DOHH2 (cell line): ENCODE data around the gene GRM2.
A peak's percentile ranks its signal among the peaks of the same experiment; 100 is the strongest.

Source experiments
- H3F3A ChIP-seq: fragments of 200-600 bp; sonication (generic), shearing (Covaris generic); 2 replicates; pipeline ENCODE4 v1.6.0; 2016; ENCODE audit warnings: antibody characterized with exemption, mild to moderate bottlenecking; ENCODE audit not compliant: control insufficient read depth, insufficient read depth
- H3K27ac ChIP-seq: fragments of 200-600 bp; sonication (generic); 2 replicates; pipeline ENCODE4 v1.5.1; 2014; ENCODE audit warnings: low read depth, mild to moderate bottlenecking, low read length, moderate library complexity
- H3K27me3 ChIP-seq: fragments of 200-600 bp; sonication (generic); 2 replicates; pipeline ENCODE4 v1.6.1; 2014; ENCODE audit warnings: mild to moderate bottlenecking, low read length, mixed read lengths; ENCODE audit not compliant: control insufficient read depth
- H3K36me3 ChIP-seq: fragments of 200-600 bp; sonication (generic); 2 replicates; pipeline ENCODE4 v1.6.1; 2014; ENCODE audit warnings: mild to moderate bottlenecking, low read length, moderate library complexity, mixed read lengths; ENCODE audit not compliant: control insufficient read depth
- H3K4me1 ChIP-seq: fragments of 200-600 bp; sonication (generic); 2 replicates; pipeline ENCODE4 v1.6.1; 2014; ENCODE audit warnings: mild to moderate bottlenecking, low read length, mixed read lengths; ENCODE audit not compliant: control insufficient read depth
- H3K4me2 ChIP-seq: fragments of 200-600 bp; sonication (generic); 2 replicates; pipeline ENCODE4 v1.6.0; 2014; ENCODE audit warnings: mild to moderate bottlenecking, low read length, moderate library complexity
- H3K4me3 ChIP-seq: fragments of 200-600 bp; sonication (generic); 2 replicates; pipeline ENCODE4 v1.5.1; 2014; ENCODE audit warnings: mild to moderate bottlenecking, low read length, mixed read lengths
- H3K79me2 ChIP-seq: fragments of 200-600 bp; sonication (generic); 2 replicates; pipeline ENCODE4 v1.6.1; 2014; ENCODE audit warnings: mild to moderate bottlenecking, low read length, mixed read lengths; ENCODE audit not compliant: control insufficient read depth
- H3K9me2 ChIP-seq: fragments of 200-600 bp; sonication (generic); replicated peaks from 2 replicates; pipeline ENCODE4 v1.6.1; 2014; ENCODE audit warnings: mild to moderate bottlenecking, low read length, mixed read lengths; ENCODE audit not compliant: control insufficient read depth
- H3K9me3 ChIP-seq: fragments of 200-600 bp; sonication (generic); 2 replicates; pipeline ENCODE4 v1.6.1; 2014; ENCODE audit warnings: antibody characterized with exemption, low read length, mixed read lengths; ENCODE audit not compliant: control insufficient read depth, insufficient read depth
- H4K20me1 ChIP-seq: fragments of 200-600 bp; sonication (generic); 2 replicates; pipeline ENCODE4 v1.6.0; 2014; ENCODE audit warnings: low read depth, mild to moderate bottlenecking, antibody characterized with exemption, low read length, moderate library complexity; ENCODE audit not compliant: control insufficient read depth, insufficient read depth
- CTCF ChIP-seq: fragments of 200-600 bp; sonication (generic); IDR thresholded peaks from one replicate; pipeline ENCODE4 v1.5.1; 2014; ENCODE audit warnings: antibody characterized with exemption, mild to moderate bottlenecking, low read depth, low read length; ENCODE audit not compliant: poor library complexity, severe bottlenecking
- EZH2phosphoT487 ChIP-seq: fragments of 200-600 bp; sonication (generic); IDR thresholded peaks from 2 replicates; pipeline ENCODE4 v1.6.1; 2017; ENCODE audit warnings: borderline replicate concordance, mild to moderate bottlenecking, antibody characterized with exemption, low read length, moderate library complexity, mixed read lengths

The GRM2 gene

DNA sequence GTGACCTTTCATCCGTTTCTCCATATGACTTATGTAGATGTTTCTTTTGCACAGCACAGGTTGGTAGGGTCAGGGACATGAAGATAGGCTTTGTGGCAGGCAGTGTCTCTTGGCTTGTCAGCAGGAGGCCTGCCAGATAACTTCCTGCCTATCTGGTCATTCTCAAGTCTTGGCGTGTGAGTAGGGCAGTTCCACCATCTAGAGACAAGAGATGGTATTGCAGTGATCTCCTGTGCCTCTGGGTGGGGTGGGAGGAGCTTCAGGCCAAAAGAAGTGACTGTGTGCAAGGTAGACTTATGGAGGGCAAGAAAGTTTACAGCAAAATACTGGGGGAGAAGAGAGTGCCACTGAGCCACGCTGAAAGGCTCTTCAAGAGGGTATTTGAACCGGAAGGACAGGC lies 24.8 kb upstream of the GRM2 start:
- Histone ChIP-seq H3K9me3 (no peaks in the 10 kb centered on the region), H3K27me3 (no peaks in the 10 kb centered on the region), H3F3A (peaks cover 2% of the 10 kb centered on the region; the same call in 1 of the 2 replicates), H3K9me2 (no peaks in the 10 kb centered on the region), H3K36me3 (peaks cover 98% of the 10 kb centered on the region), H4K20me1 (peaks cover 23% of the 10 kb centered on the region), H3K79me2 (peaks cover 42% of the 10 kb centered on the region), H3K27ac (no peak overlapping the region), H3K4me1 (peaks cover 59% of the 10 kb centered on the region), H3K4me3 (no peak overlapping the region), H3K4me2 (peak overlapping the region; percentile 25; the same call in 1 of the 2 replicates)
- TF ChIP-seq EZH2phosphoT487: no peak
- TF ChIP-seq CTCF: peak; percentile 85

DNA sequence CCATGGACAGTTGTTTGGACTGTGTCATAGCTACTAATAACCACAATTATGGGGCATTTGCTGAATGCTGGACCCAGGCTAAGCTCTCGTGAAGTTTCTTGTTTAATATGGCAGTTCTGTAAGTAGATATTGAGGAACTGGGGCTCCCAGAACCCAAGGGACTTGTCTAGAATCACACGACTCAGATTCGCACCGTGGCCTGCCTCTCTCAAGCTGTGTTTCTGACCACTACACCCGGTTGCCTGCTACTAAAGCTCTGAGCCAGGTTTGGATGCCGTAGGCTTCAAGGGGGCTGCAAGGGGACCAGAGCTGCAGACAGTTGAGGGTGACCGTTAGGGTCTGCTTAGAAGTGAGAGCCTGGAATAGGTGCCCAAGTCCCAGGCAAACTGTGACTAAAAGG lies 24.3 kb upstream of the GRM2 start:
- no peak overlapping the region for H3K4me3 ChIP-seq
- H3F3A ChIP-seq: peaks cover 2% of the 10 kb centered on the region; the same call in 1 of the 2 replicates
- H3K36me3 ChIP-seq: peaks cover 98% of the 10 kb centered on the region
- H4K20me1 ChIP-seq: peaks cover 19% of the 10 kb centered on the region
- no peaks in the 10 kb centered on the region for H3K9me2 ChIP-seq
- no peaks in the 10 kb centered on the region for H3K27me3 ChIP-seq
- H3K9me3 ChIP-seq: no peaks in the 10 kb centered on the region
- no peak overlapping the region for H3K4me2 ChIP-seq
- H3K27ac ChIP-seq: no peak overlapping the region
- TF ChIP-seq EZH2phosphoT487: no peak
- no peak for TF ChIP-seq CTCF
- peaks cover 38% of the 10 kb centered on the region for H3K79me2 ChIP-seq
- peaks cover 60% of the 10 kb centered on the region for H3K4me1 ChIP-seq

GRCh38 chr3:51683566-51683965 lies 23.3 kb upstream of the GRM2 start:
- no peak overlapping the region for H3K4me2 ChIP-seq
- no peaks in the 10 kb centered on the region for H3K9me2 ChIP-seq
- peaks cover 59% of the 10 kb centered on the region for H3K4me1 ChIP-seq
- peaks cover 19% of the 10 kb centered on the region for H4K20me1 ChIP-seq
- no peak overlapping the region for H3K27ac ChIP-seq
- H3K36me3 ChIP-seq: peaks cover 98% of the 10 kb centered on the region
- TF ChIP-seq EZH2phosphoT487 (no peak), CTCF (no peak)
- H3K4me3 ChIP-seq: no peak overlapping the region
- no peaks in the 10 kb centered on the region for H3K9me3 ChIP-seq
- peaks cover 36% of the 10 kb centered on the region for H3K79me2 ChIP-seq
- H3F3A ChIP-seq: peaks cover 2% of the 10 kb centered on the region; the same call in 1 of the 2 replicates
- no peaks in the 10 kb centered on the region for H3K27me3 ChIP-seq
